ENCODE data around the gene RNF169. TPM values are rescaled to one million over a fixed set of nuclear protein-coding genes. Genes with fewer than 3 reads are reported as not detected.

RNF169 gene
- total RNA-seq, 4 donors from 2014 or later = 18.5 to 21.6 (median 19.1) TPM

DNA sequence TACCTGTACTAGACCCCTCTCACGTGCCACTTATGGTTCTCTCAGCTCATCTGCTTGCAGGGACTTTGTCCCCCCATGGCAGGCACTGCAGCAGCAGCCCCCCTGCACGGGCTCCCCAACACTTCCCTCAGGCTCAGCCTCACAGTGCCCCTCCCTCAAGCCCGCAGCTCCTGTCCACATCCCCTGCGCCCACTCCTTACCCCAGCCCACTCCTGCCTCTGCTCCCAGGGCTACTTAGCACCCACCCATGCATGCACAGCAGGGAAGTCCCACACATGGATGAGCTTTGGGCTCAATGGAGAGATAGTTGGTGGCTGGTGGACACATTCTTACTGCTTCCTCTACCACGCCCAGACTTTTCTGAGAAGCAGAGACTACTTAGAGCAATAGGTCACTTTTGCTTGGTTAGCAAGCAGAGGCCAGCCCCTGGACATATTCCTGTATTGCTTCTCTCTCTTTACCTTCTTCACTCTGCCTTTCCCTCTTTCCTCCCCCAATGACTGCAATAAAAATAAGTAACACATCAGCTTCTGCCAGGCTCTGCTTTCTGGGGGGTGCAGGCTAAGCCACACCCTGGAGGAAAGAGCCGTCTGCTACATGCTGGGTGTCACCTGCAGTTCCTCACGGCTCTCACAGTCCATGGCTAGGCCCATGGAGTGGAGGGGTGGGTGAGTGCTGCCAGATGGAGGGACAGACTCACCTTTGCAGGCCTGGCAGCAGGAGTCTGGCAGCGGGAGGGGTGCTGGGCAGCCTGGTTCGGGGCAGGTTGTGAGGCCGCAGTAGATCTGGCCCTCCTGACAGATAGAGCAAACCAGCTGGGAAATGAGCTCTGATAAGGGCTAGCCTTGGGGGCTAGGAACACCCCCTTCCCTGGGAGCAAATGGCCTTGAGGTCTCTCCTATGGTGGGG is 40.8 kb upstream of the RNF169 start:
- TF ChIP-seq, protein P1, sequence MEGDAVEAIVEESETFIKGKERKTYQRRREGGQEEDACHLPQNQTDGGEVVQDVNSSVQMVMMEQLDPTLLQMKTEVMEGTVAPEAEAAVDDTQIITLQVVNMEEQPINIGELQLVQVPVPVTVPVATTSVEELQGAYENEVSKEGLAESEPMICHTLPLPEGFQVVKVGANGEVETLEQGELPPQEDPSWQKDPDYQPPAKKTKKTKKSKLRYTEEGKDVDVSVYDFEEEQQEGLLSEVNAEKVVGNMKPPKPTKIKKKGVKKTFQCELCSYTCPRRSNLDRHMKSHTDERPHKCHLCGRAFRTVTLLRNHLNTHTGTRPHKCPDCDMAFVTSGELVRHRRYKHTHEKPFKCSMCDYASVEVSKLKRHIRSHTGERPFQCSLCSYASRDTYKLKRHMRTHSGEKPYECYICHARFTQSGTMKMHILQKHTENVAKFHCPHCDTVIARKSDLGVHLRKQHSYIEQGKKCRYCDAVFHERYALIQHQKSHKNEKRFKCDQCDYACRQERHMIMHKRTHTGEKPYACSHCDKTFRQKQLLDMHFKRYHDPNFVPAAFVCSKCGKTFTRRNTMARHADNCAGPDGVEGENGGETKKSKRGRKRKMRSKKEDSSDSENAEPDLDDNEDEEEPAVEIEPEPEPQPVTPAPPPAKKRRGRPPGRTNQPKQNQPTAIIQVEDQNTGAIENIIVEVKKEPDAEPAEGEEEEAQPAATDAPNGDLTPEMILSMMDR (IDR thresholded peaks at IDR 0.05; ENCODE audit: low read depth) = no peak

- TF ChIP-seq, protein P1 (IDR thresholded peaks at IDR 0.05; ENCODE audit: low read depth) = no peak
Measured at GRCh38 chr11:74709175-74709574, 39.5 kb upstream of the RNF169 start.

DNA sequence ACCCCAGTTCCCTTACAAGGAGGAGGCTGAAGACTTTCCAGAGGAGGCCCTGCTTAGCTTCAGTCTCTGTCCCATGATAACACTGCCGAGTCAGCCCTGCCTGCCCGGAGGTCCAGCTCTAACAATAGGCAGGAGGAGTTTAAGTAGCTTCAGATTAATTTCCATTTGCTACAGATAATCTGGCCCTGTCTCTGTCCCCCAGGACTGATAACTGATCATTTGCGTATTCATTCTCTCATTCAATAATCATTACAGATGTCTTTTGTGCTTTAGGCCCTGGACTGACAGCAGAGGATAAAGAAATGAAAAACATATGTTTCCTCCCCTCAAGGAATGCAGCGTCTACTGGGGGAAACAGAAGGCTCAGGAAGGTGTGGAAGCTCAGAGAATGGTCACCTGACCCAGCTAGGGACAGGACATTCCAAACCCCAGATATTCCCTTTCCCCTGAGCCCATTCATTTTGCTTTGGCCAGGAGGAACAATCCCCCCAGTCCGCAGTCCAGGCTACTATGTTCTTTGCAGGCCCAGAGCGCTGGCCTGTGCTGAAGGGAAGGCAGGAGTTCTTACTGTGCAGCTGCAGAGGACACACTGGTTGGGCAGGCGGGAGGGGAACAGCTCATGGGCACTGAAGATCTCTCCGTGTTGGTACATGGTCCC is 38.2 kb upstream of the RNF169 start:
- TF ChIP-seq, protein P1 (IDR thresholded peaks at IDR 0.05; ENCODE audit: low read depth) = no peak

DNA sequence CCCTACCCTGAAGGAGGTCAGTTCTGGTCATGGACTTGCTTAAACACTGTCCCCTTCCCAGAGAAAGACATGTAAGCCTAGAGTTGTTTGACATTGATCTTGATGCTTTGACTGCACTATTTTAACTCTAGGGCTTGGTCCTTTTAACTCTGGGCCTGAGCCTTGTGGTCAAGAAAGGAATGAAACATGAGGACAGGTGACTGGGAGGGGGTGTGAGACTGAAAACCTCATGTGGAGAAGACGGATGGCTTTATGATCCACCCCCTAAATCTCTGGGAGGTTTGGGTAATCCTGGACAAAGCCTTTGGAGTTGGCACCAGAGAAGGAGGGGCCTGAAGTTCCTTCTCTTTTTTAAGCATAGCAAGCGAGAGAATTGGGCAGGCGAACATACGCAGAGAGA is 35.0 kb upstream of the RNF169 start:
- TF ChIP-seq, protein P1 (IDR thresholded peaks at IDR 0.05; ENCODE audit: low read depth) = no peak

DNA sequence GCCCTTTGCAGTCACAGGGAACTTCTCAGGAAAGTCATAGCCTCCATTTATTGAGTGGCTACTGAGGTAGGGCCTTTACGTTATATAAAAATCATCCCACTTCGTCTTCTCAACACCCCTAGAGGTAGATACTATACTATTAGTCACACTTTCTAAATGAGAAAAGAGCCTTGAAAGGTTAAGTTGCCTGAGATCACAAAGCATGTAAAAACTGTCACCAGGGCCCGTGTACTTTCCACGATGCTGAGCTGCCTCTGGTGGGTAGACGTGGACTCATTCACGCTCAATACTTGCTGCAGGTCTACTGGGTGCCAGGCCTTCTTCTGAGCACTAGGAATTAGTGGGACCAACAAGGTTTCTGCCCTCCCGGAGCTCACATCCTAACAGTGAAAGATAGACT is 33.7 kb upstream of the RNF169 start:
- TF ChIP-seq, protein P1 (IDR thresholded peaks at IDR 0.05; ENCODE audit: low read depth) = no peak

GRCh38 chr11:74717221-74717969 is 31.3 kb upstream of the RNF169 start:
- TF ChIP-seq, protein P1 (IDR thresholded peaks at IDR 0.05; ENCODE audit: low read depth) = no peak

DNA sequence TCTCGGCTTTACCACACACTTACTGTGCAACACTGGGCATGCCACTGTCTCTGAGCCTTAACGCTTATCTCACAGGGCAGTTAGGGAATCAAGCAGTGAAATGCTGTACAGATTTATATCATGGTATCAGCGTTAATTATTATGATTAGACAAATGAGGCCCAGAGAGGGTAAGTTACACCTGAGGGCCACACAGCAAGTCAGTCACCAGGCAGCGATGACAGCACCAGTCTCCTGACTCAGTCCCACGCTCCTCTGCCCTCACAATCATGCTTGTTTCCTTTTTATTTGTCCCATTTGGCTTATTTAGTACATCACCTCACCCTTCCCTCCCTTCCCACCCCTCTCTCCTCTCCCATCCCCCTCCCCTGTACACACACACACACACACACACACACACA is 29.6 kb upstream of the RNF169 start:
- TF ChIP-seq, protein P1 (IDR thresholded peaks at IDR 0.05; ENCODE audit: low read depth) = no peak

Measured in subcutaneous adipose tissue (tissue), 4 donors.